Right hindlimb (tissue), 1 donor: ENCODE results near the gene SLC25A14.
A peak's percentile ranks its signal among the peaks of the same experiment; 100 is the strongest.
"Not testable (repeated sequence)": the region's sequence is repeated elsewhere in the genome, so short reads cannot be mapped to it uniquely, and the experiment has no call there.

Experiments
- DNase-seq: peaks from one replicate; pipeline ENCODE4 v3.0.0-alpha.2; 2018

The SLC25A14 gene

DNA sequence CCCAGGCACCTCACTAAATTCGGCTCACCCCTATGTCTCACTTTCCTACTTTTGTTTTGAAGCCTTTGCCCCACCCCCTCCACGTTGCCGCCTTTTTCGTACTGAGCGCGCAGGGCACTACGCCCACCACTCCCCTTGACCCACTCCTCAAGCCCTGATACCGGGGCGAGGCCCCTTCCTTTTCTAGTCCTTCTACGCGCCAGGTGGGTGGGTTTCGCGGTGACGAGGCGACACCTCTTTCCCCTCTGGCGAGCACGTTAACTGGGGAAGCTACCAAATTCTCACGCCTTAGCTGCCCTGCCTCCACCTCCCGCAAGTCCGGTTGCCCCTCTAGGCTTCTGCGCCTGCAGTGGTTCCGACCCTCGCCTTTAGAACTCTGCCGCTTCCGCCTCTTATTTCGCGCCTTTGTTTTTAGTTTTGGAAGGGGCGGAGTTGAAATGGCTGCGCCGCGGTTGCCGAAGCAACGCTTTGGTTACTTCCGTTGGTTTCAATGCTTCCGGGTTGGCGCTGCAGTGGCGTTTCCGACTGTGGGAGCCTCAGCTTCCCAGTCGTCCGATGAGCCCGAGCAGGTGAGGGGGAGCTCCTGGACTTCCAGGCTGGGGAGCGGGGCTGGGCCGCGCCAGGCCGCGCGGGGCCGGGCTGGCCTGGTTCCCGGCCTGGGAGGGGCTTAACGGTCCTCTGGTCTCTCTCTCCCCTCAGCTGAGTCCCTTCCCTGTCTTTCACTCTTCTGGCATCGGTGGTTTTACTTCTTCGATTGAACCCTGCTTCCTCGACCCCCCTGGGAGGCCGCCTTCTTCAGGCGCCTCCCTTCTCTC, at the start of gene SLC25A14:
Gene SLC25A14, plus strand, starts transcription at position 512 of the 815 bp plus-strand sequence. CDS start 360 bp downstream, outside the sequence.
- DNase-seq: peak; percentile 88

GRCh38 chrX:130295519-130296296, 44.0 kb upstream of the SLC25A14 start:
- no peak for DNase-seq

DNA sequence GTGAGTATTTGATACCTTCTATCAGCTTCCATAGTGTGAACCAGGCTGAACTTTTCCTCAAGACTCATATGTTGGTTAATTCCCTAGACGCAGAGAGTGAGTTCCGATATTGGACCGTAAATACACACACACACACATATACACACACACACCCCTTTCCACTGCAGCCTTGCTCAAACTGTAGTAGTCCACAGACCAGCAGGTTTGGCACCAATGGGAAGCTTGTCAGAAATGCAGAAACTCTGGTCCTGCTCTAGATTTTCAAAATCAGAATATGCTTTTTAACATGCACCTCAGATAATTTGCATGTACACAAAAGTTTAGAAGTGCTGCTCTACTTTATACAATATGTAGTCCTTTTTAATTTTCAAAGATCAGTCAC, 43.4 kb upstream of the SLC25A14 start:
- DNase-seq: no peak

GRCh38 chrX:130296743-130297142, 43.0 kb upstream of the SLC25A14 start:
- no peak for DNase-seq

- peak; percentile 15 for DNase-seq
Measured at GRCh38 chrX:130299279-130300009, 40.3 kb upstream of the SLC25A14 start.

GRCh38 chrX:130300010-130300282, 39.8 kb upstream of the SLC25A14 start:
- DNase-seq: no peak

- DNase-seq: no peak
Measured at GRCh38 chrX:130301405-130301804, 38.3 kb upstream of the SLC25A14 start.

DNA sequence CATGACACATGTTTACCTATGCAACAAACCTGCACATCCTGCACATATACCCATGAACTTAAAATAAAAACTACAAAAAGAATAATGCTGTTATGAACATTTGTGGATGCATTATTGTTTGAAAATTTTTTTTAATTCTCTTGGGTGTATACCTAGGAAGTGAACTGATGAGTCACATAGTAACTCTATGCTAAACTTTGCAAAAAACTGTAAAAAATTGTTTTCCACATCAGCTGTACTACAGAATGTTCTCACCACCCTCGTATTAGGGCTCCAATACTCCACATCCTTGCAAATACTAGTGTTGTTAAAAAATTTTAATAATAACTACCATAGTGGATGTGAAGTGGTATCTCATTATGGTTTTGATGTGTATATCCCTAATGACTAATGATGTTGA, 37.7 kb upstream of the SLC25A14 start:
- no peak for DNase-seq

DNA sequence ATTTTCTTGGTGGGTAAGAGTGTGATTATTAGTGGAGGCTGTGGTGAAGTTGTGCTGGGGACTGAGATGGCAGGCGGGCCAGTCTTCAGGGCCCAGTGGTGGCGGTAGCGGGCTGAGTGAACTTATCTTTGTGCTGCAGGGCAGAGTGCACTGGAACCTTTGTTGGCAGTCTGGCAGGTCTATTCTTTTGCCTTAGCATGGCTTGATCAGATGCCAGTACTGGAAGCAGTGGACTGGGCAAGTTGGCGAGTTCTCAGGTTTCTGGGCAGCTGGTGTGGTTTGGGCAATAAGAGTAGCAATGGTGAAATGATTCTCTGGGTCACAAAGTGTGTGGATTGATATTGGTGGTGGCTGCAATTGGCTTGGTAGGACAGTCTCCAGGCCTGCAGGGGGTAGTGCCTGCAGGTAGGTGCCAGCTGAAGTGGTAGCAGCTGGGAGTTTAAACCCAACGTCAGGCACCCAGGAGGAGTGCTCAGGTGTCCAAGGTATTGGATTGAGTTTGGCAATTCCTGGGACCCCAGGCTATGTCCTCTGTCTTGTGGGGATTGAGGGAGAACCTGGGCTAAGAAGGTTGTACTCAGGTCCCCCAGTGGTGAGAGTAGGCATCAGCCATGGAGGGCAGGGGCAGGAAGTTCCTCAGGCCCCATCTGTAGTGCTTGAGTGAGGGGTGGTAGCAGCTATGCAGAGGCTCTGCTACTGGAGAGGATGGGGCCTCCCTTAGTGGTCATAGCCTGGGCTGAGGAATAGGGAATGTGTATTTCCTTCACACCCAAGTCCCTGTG, 34.9 kb upstream of the SLC25A14 start:
- DNase-seq: no peak

DNA sequence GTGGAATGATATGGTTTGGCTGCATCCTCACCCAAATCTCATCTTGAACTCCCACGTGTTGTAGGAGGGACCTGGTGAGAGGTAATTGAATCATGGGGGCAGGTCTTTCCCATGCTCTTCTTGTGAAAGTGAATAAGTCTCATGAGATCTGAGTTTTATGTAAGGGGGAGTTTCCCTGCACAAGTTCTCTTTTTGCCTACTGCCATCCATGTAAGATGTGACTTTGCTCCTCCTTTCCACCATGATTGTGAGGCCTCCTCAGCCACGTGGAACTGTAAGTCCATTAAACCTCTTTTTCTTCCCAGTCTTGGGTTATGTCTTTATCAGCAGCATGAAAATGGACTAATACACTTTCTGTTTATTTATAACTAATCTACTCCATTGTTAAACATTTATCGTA, 19.8 kb upstream of the SLC25A14 start:
- not testable (repeated sequence) for DNase-seq

DNA sequence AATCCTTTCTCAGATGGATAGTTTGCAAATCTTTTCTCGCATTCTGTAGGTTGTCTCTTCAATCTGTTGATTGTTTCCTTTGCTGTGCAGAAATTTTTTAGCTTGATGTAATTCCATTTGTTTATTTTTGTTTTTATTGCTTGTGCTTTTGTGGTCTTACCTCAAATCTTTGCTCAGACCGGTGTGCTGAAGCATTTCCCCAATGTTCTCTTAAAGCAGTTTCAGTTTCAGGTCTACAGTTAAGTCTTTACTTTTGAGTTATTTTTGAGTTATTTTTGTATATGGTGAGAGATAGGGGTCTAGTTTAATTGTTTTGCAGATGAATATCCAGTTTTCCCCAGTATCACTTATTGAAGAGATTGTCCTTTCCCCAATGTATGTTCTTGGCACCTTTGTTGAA, 18.2 kb upstream of the SLC25A14 start:
- no peak for DNase-seq

- no peak for DNase-seq
Measured at GRCh38 chrX:130330146-130330545, 9.6 kb upstream of the SLC25A14 start.

GRCh38 chrX:130330706-130331105, 9.0 kb upstream of the SLC25A14 start:
- DNase-seq: peak; percentile 28

DNA sequence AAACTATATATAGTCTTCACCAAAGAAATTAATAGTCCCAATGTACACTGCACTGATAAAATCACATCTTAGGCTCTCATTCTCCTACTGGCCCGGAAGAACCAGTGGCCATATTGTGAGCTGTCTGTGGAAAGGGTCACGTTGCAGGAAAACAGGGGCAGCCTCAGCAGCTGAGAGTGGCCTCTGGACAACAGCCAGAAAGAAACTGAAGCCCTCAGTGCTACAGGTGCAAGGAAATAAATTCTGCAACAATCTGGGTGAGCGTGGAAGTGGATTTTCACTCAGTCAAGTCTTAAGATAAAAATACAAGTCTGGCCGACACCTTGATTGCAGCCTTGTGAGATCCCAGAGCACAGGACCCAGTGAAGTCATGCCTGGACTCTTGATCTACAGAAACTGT, 3.2 kb upstream of the SLC25A14 start:
- no peak for DNase-seq

- DNase-seq: not testable (repeated sequence)
Measured at GRCh38 chrX:130338869-130339268, 850 bp upstream of the SLC25A14 start.

- no peak for DNase-seq
Measured at GRCh38 chrX:130340271-130340670, 552 bp downstream of the SLC25A14 start.

DNA sequence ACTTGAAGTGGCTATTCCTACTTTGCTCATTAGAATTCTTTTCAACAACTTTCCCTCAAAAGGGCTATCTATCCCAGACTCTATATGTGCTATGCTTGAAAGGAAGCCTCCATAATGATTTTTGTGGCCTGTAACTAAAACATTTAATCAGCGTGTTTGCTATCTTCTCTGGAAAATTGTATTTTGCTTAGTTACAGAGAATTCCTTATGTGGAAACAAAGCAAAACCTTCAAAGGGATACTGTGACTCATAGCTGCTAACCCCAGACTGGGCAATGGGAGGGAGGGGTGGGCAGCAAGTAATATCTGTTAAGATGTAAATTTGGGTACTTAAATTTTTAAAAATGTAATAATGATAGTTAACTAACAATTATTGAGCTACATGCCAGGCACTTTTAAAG, 3.7 kb downstream of the SLC25A14 start:
- DNase-seq: no peak

GRCh38 chrX:130347321-130347720, 7.6 kb downstream of the SLC25A14 start:
- no peak for DNase-seq

GRCh38 chrX:130351567-130351966, 11.8 kb downstream of the SLC25A14 start:
- no peak for DNase-seq

DNA sequence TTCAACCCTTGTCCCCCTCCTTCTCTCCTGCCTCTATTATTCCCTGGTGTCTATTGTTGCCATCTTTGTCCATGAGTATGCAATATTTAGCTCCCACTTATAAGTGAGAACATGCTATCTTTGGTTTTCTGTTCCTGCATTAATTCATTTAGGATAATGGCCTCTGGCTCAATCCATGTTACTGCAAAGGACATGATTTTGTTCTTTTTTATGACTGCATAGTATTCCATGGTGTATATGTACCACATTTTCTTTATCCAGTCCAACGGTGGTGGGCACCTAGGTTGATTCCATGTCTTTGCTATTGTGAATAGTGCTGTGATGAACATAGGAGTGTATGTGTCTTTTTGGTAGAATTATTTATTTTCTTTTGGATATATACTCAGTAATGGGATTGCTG, 12.3 kb downstream of the SLC25A14 start:
- DNase-seq: not testable (repeated sequence)

DNA sequence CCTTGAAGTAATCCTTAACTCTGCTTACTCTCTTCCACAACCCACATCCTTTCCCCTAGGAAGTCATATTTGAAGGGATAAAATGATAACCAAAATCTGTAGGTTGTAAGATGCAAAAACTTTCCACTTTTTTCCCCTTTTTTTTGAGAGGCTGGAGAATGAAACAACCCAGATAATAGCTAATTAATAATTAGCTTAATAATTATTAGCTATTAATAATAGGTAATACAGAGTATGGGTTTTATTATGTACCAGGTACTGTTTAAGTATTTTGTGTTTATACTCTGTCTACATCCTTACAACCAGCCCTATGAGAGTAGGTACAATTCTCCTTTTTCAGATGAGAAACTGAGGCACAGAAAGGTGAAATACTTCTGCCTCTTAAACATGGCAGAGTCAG, 36.4 kb downstream of the SLC25A14 start:
- DNase-seq: no peak

- no peak for DNase-seq
Measured at GRCh38 chrX:130378024-130378669, 38.4 kb downstream of the SLC25A14 start.
